RWPE2 (cell line): ENCODE data around the gene LRMDA.

Experiments used
- ATAC-seq: fragments of 200-7000 bp; cut with Tn5 transposase; 3 replicates; pipeline ENCODE4 v1.9.1; 2021; ENCODE audit warnings: low read depth
- DNase-seq: peaks from one replicate; pipeline ENCODE4 v3.0.0-alpha.2; 2020; ENCODE audit warnings: low spot score
- H3K27ac ChIP-seq: fragments of 450-650 bp; 2 replicates; pipeline ENCODE4 v1.5.1; 2017; ENCODE audit warnings: mild to moderate bottlenecking; ENCODE audit not compliant: poor library complexity, severe bottlenecking
- H3K27me3 ChIP-seq: fragments of 250-450 bp; sonication (Bioruptor Pico); 2 replicates; pipeline ENCODE4 v1.5.1; 2021; ENCODE audit warnings: mild to moderate bottlenecking, moderate library complexity; ENCODE audit not compliant: insufficient read depth, poor library complexity, severe bottlenecking
- H3K36me3 ChIP-seq: fragments of 250-450 bp; sonication (Bioruptor Pico); 2 replicates; pipeline ENCODE4 v1.5.1; 2020; ENCODE audit warnings: low read depth, mild to moderate bottlenecking, moderate library complexity
- H3K4me1 ChIP-seq: fragments of 250-450 bp; sonication (Bioruptor Pico); 2 replicates; pipeline ENCODE4 v1.5.1; 2021; ENCODE audit warnings: mild to moderate bottlenecking, moderate library complexity; ENCODE audit not compliant: insufficient read depth, poor library complexity, severe bottlenecking
- H3K4me3 ChIP-seq: fragments of 250-450 bp; sonication (Bioruptor Pico); 2 replicates; pipeline ENCODE4 v1.5.1; 2021; ENCODE audit warnings: mild to moderate bottlenecking, moderate library complexity; ENCODE audit not compliant: severe bottlenecking
- H3K9me3 ChIP-seq: fragments of 250-450 bp; sonication (Bioruptor Pico); 2 replicates; pipeline ENCODE4 v1.5.1; 2021; ENCODE audit warnings: mild to moderate bottlenecking, moderate library complexity; ENCODE audit not compliant: severe bottlenecking
- TF ChIP-seq, protein P1 (sequence below): fragments of 450-650 bp; IDR thresholded peaks from one replicate; pipeline ENCODE4 v1.5.1; 2017; ENCODE audit warnings: mild to moderate bottlenecking, moderate library complexity; ENCODE audit not compliant: poor library complexity, severe bottlenecking

The LRMDA gene

DNA sequence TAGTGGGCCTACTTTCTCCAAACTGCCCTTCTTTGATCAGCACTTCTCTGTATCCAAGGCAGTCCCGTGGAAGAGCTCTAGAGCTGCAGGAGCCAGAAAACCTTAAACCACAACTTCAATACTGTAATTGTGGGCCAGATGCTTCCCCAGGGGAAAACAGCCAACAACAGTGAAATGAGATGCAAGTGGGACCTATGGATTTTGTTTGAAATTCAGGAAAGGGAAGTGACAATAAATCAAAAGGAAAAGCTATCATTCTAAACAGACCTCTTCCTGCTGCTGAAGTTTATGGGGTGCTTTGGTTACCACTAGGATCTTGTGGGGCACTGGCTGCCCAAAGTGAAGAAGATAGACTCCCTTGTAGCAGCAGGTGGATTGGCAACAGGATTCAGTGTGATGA lies 1031.7 kb downstream of the LRMDA start:
- Histone ChIP-seq H3K27me3 (no peaks in the 10 kb centered on the region), H3K4me1 (no peaks in the 10 kb centered on the region), H3K36me3 (no peaks in the 10 kb centered on the region), H3K9me3 (no peaks in the 10 kb centered on the region), H3K27ac (no peak overlapping the region), H3K4me3 (no peak overlapping the region)
- ATAC-seq = no peak
- DNase-seq = no peak
- TF ChIP-seq, protein P1, sequence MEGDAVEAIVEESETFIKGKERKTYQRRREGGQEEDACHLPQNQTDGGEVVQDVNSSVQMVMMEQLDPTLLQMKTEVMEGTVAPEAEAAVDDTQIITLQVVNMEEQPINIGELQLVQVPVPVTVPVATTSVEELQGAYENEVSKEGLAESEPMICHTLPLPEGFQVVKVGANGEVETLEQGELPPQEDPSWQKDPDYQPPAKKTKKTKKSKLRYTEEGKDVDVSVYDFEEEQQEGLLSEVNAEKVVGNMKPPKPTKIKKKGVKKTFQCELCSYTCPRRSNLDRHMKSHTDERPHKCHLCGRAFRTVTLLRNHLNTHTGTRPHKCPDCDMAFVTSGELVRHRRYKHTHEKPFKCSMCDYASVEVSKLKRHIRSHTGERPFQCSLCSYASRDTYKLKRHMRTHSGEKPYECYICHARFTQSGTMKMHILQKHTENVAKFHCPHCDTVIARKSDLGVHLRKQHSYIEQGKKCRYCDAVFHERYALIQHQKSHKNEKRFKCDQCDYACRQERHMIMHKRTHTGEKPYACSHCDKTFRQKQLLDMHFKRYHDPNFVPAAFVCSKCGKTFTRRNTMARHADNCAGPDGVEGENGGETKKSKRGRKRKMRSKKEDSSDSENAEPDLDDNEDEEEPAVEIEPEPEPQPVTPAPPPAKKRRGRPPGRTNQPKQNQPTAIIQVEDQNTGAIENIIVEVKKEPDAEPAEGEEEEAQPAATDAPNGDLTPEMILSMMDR = no peak

GRCh38 chr10:76466836-76467503 lies 1035.5 kb downstream of the LRMDA start:
- no peaks in the 10 kb centered on the region for H3K9me3 ChIP-seq
- no peak overlapping the region for H3K4me3 ChIP-seq
- no peaks in the 10 kb centered on the region for H3K27me3 ChIP-seq
- DNase-seq (no peak), ATAC-seq (no peak)
- H3K36me3 ChIP-seq = no peaks in the 10 kb centered on the region
- TF ChIP-seq, protein P1 = no peak
- no peaks in the 10 kb centered on the region for H3K4me1 ChIP-seq
- no peak overlapping the region for H3K27ac ChIP-seq

GRCh38 chr10:76469675-76470074 lies 1038.3 kb downstream of the LRMDA start:
- Histone ChIP-seq H3K36me3 (no peaks in the 10 kb centered on the region), H3K27ac (no peak overlapping the region), H3K4me1 (no peaks in the 10 kb centered on the region), H3K4me3 (no peak overlapping the region), H3K9me3 (no peaks in the 10 kb centered on the region), H3K27me3 (no peaks in the 10 kb centered on the region)
- DNase-seq (no peak), ATAC-seq (no peak)
- TF ChIP-seq, protein P1 = no peak

DNA sequence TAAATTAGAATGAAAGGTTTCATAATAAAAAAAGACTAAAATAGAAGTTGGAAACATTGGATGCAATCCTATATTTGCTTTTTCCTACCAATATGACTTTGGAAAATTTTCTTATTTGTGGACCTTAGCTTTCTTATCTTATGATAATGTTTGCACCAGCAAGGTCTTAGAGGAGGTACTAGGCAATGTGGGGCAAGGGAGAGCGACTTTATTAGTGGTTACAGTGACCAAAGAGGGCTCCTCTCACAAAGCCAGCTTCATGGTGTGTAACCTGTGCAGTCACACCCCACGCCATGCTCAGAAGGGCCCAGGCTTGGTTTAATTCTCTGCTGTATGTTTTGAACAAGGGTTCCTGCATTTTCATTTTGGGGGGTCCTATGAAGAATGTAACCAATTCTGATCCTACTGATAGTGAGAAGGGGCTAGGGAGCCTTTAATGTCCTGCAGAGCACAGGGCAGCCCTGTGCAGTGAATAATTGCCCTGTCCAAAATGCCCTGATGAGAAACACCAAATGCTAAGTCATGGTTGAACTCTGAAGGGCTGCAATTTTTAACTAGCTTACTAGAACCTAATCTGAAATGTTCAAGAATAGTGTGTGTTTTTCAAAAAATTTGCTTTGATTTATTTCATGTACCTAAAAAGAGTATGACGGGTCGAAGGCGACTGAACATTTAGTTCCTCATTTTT lies 1047.8 kb downstream of the LRMDA start:
- no peak for DNase-seq
- Histone ChIP-seq H3K27me3 (no peaks in the 10 kb centered on the region), H3K4me1 (no peaks in the 10 kb centered on the region), H3K36me3 (no peaks in the 10 kb centered on the region), H3K27ac (no peak overlapping the region), H3K4me3 (no peak overlapping the region), H3K9me3 (no peaks in the 10 kb centered on the region)
- ATAC-seq = no peak
- TF ChIP-seq, protein P1 = no peak

DNA sequence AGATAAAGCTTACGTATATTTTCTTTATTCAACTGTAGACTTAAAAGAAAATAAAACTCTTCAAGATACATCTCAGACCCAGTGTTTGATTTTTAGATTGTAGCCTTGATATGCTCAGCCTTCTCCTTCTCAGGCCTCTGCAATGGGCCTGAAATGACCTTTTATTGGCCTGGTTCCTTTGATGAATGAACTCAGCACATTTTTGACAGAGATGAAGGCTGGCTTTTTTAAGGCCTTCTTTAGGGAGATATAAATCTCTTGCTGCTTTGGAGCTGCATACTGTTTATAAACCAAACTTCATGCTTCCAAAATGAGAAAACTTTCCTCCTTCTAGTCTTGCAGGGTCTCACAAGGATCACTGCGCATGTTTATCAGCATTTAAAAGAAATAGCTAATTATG lies 1049.8 kb downstream of the LRMDA start:
- no peak for ATAC-seq
- Histone ChIP-seq H3K36me3 (no peaks in the 10 kb centered on the region), H3K27ac (no peak overlapping the region), H3K9me3 (no peaks in the 10 kb centered on the region), H3K4me1 (no peaks in the 10 kb centered on the region), H3K4me3 (no peak overlapping the region), H3K27me3 (no peaks in the 10 kb centered on the region)
- TF ChIP-seq, protein P1 = no peak
- no peak for DNase-seq
